Right kidney (tissue), 9 donors: ENCODE results near the gene RBM10.
"Not testable (repeated sequence)": the region's sequence is repeated elsewhere in the genome, so short reads cannot be mapped to it uniquely, and the experiment has no call there.

Experiments
- DNase-seq: peaks from one replicate; pipeline ENCODE4 v3.0.0-alpha.2; 2016
- long read RNA-seq, 8 donors: transcript quantifications; one replicate each; lab custom pipeline, GENCODE V29; 2026

The RBM10 gene
- long read RNA-seq, donor 1, partial matches to known transcripts = 5 of 5 reads
- long read RNA-seq, donor 1, other reads (novel, unspliced or antisense) = 0 of 5 reads
- long read RNA-seq, donor 2, partial matches to known transcripts = 0 of 1 reads
- long read RNA-seq, donor 2, other reads (novel, unspliced or antisense) = 0 of 1 reads
- long read RNA-seq, donor 3 = 0 reads
- long read RNA-seq, donor 4, partial matches to known transcripts = 15 of 15 reads
- long read RNA-seq, donor 4, other reads (novel, unspliced or antisense) = 0 of 15 reads
- long read RNA-seq, donor 5, partial matches to known transcripts = 0 of 4 reads
- long read RNA-seq, donor 5, other reads (novel, unspliced or antisense) = 0 of 4 reads
- long read RNA-seq, donor 6, partial matches to known transcripts = 24 of 24 reads
- long read RNA-seq, donor 6, other reads (novel, unspliced or antisense) = 0 of 24 reads
- long read RNA-seq, donor 7, partial matches to known transcripts = 11 of 19 reads
- long read RNA-seq, donor 7, other reads (novel, unspliced or antisense) = 5 of 19 reads
- long read RNA-seq, donor 8, partial matches to known transcripts = 19 of 22 reads
- long read RNA-seq, donor 8, other reads (novel, unspliced or antisense) = 0 of 22 reads

DNA sequence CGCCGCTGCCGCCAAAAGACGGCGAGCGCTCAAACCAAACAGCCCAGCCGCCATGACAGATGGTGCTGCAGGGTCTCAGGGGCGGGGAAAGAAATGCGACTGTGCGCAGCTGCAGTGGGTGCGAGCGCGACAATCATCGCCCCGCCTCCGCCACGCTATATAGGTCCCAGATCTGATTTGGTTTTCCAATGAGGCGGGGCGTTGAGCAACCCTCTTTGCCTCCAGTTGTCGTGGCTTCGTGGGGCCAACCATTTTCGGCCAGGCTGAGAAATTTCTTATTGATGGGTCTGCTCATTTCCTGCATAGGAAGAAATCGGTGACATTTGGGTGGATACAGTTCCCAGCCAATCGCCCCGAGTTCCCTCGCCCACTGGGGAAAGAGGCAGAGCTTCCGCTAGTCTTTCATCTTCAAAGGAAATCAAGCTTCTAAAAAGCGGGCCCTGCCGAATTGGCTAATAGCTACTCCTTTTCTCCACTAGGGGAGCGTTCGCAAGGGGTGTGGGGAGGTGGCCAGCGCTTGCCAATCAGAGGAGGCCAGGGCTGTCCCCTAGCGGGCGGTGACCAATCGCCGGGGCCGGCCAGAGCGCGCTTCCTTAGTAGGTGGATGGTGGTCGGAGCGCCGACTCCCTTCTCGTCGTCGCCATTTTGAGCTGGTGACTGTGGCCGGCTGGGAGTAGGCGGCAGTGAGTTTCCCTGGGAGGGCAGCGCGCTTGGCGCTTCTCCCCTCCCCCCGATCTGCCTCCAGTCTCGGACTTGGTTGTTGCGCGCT, at the start of gene RBM10, which contains the start of gene NDUFB11:
Gene RBM10 (plus strand): TSS at position 596 of the 769 bp plus-strand sequence. CDS start 2,261 bp downstream, outside the sequence.
Gene NDUFB11 (minus strand): TSS at position 77 of the 769 bp plus-strand sequence. CDS start 23 bp downstream, at position 54.
- DNase-seq = peak; percentile 88

- no peak for DNase-seq
These were observed 48.0 kb upstream of the RBM10 start for GRCh38 chrX:47097018-47097417.

DNA sequence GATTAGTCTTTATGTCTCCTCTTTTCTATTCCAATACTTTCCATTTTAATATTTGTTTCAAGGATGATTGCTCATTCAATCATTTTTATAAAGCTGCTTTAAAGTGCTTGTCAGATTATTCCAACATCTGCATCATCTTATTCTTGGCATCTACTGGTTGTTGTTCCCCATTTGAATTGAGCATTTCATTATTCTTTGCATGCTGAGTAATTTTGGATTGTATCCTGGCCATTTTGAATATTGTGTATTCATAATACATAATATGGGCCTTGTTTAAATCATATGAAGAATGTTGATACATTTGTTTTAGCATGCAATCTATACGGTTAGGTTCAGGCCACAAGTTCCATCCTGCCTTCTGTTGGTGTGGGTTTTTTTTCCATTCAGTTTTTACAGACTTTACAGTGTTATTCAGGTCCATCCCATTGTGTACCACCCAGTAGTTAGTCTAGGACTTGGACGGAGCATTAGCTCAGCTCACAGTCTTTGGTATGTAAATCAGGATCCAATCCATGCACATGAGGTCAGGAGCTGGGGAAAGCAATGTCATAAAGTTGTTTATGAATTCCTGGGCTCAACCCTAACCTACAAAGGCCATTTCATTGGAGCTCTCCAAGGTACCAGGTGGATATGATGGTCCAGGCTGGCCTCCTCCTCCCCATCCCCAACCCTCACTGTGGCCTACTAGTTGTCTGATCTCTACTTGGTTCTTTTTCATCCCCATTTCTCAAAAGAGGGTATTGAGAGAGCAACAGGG, 46.5 kb upstream of the RBM10 start:
- DNase-seq = no peak

DNA sequence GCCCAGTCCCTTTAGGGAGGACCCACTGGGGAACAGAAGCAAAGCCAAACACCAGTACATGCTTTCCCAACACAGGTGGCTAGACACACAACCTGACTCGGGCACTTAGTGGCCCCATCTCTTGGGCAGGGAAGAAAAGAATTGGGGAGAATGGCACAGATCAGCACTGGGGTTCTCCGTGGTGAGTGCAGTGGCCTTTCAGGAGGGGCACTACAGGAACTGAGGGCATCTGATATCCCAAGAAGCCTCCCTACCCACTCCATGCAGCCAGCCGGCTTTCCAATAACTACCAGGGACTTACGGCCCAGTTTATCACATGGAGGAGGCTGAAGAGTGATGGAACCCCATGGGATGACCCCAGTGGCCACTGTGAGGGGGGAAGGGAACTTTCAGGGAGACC, 43.8 kb upstream of the RBM10 start:
- no peak for DNase-seq

- DNase-seq = not testable (repeated sequence)
These were observed 33.9 kb upstream of the RBM10 start for GRCh38 chrX:47110936-47111615.

DNA sequence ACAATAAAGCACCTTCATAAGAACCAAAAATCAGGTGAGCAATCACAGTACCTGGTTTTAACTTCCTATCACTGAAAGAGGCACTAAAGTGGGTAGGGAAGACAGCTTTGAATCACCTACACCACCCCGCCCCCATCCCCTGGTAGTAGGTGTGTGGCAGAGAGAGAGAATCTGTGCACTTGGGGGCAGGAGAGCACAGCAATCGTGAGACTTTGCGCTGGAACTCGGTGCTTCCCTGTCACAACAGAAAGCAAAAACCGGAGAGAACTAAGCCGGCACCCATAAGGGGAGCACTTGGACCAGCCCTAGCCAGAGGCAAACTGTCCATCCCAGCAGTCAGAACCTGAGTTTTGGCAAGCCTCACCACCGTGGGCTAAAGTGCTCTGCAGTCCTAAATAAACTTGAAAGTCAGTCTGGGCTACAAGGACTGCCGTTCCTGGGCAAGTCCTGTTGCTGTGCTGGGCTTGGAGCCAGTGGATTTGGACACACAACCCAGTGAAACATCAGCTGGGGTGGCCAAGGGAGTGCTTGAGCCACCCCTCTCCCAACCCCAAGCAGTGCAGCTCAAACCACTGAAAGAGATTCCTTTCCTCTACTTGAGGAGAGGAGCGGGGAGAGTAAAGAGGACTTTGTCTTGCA, 32.6 kb upstream of the RBM10 start:
- no peak for DNase-seq

DNA sequence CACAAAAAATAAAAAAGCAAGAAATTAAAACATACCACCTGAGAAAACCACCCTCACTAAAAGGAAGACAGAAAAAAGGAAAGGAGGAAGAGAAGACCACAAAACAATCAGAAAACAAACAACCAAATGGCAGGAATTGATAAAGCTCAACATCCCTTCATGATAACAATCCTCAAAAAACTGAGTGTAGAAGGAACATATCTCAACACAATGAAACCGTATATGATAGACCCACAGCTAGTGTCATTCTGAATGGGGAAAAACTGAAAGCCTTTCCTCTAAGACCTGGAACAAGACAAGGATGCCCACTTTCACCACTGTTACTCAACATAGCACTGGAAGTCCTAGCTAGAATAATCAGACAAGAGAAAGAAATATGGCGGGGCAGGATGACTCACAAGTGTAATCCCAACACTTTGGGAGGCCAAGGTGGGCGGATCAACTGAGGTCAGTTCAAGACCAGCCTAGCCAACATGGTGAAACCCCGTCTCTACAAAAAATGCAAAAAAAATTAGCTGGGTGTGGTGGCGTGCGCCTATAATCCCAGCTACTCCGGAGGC, 28.4 kb upstream of the RBM10 start:
- not testable (repeated sequence) for DNase-seq

DNA sequence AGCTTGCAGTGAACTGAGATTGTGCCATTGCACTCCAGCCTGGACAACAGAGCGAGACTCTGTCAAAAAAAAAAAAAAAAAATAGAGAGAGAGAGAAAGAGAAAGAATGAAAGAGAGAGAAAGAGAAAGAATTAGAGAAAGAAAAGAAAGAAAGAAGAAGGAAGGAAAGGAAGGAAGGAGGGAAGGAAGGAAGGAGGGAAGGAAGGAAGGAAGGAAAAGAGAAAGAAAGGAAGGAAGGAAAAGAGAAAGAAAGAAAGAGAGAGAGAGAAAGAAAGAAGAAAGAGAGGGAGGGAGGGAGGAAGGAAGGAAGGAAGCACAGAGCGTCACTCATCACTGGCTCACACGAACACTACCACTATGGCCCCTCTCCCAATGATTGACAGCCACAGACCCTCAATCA, 20.6 kb upstream of the RBM10 start:
- DNase-seq = not testable (repeated sequence)

GRCh38 chrX:47129157-47129898, 15.7 kb upstream of the RBM10 start:
- DNase-seq = peak; percentile 90

DNA sequence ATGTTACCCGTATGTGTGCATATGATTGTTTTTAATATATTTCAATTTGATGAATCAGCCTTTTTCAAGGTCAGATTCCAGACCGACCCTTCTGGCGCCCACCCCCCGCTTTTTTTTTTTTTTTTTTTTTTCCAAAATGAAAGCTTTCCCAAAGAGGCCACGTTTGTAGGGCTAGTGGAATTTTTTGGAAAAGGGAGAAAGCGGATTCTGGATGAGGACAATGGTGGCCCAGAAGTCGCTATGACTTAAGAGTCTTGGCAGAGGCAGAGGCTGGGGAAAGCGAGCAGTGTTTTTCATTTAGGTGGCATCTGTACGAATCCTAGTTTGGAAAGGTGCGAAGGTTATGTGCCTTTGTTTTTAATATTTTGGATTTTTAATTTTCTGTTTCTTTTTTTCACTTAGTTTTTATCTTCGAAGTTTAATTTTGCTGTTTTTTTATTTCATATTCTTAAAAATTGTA, 15.1 kb upstream of the RBM10 start:
- no peak for DNase-seq

DNA sequence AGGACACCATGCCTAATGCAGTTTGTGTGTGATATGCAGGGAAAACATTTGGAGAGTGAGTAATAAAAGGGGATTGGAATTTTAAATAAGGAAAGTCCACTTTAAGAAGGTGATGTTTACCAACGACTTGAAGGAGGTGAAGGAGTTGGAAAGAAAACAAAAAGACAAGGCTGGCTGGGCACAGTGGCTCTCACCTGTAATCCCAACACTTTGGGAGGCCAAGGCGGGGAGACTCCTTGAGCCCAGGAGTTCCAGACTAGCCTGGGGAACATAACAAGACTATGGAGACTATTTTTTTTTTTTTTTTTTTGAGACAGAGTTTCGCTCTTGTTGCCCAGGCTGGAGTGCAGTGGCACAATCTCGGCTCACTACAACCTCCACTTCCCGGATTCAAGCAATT, 11.5 kb upstream of the RBM10 start:
- DNase-seq = no peak

DNA sequence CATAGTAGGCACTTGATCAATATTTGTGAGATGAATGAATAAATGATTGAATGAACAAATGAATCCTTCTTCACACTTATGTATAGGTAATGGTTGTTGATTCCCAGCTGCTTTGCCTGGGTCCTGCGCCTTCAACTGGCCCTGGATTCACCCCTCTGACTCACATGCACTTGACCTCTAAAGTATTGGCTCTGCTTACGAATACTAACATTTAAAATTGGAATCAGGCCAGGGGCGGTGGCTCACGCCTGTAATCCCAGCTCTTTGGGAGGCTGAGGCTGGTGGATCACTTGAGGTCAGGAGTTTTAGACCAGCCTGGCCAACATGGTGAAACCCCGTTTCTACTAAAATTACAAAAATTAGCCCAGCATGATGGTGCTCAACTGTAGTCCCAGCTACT, 9.4 kb upstream of the RBM10 start:
- DNase-seq = not testable (repeated sequence)

GRCh38 chrX:47138171-47138570, 6.8 kb upstream of the RBM10 start:
- no peak for DNase-seq

- DNase-seq = peak; percentile 13
These were observed 961 bp upstream of the RBM10 start for GRCh38 chrX:47143894-47144625.

- DNase-seq = no peak
These were observed 537 bp downstream of the RBM10 start for GRCh38 chrX:47145395-47146120.

GRCh38 chrX:47146121-47146935, 1.3 kb downstream of the RBM10 start:
- DNase-seq = no peak
